Fibroblast of skin of right quadriceps (primary cell): ENCODE measurements around the gene RAB3GAP1.
A peak's percentile ranks its signal among the peaks of the same experiment; 100 is the strongest.
"Not testable (repeated sequence)": the region's sequence is repeated elsewhere in the genome, so short reads cannot be mapped to it uniquely, and the experiment has no call there.

Experiments used
- DNase-seq: peaks from one replicate; pipeline ENCODE4 v3.0.0-alpha.2; 2013

The RAB3GAP1 gene

DNA sequence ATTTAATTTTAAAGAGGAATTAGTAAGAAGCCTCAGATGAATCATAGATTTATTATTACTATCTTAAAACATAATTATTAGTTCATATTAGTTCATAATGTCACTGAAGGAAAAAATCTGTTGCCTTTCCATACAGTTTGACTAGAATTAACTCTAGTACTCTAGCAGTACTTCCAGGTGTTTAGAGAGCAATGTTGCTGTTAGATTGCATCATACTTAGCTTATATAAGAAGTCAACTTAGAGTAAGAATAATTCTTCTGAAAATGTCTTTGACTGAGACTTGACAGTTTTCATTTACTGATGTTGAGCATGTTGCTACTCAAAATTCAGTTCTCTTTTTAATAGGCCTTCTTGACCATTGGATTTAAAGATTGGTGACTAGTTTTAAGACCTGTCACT, 4.7 kb downstream of the RAB3GAP1 start:
- DNase-seq, result peak; percentile 12

DNA sequence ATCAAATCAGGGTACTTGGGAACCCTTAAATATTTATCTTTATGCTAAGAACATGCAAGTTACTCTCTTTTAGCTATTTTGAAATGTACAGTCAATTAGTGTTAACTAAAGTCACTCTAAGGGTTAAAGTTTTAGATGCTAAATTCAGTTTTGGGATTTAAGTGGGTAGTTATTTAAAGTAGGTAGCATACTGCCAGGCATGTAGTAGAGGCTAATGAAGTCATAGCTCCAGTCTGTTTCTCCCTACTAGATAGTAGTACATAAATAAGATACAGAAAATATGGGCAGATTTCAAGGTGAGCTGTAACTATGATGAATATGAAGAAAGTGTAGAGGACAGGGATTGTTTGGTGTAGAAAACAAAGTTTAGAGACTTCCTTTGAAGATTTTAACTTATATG, 7.5 kb downstream of the RAB3GAP1 start:
- DNase-seq, result no peak

DNA sequence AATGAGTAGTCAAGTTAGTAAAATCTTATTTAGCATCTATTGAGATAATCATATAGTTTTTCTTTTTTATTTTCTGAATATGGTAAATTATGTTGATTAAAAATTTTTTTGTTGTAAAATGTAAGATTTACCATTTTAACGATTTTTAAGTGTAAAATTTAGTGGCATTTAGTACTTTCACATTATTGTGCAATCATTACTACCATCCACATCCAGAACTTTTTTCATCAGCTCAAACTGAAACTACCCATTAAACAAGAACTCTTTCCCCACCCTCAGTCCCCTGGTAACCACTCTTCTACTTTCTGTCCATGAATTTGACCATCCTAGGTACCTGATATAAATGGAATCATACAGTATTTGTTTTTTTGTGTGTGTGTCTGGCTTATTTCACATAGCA, 11.1 kb downstream of the RAB3GAP1 start:
- DNase-seq, result no peak

DNA sequence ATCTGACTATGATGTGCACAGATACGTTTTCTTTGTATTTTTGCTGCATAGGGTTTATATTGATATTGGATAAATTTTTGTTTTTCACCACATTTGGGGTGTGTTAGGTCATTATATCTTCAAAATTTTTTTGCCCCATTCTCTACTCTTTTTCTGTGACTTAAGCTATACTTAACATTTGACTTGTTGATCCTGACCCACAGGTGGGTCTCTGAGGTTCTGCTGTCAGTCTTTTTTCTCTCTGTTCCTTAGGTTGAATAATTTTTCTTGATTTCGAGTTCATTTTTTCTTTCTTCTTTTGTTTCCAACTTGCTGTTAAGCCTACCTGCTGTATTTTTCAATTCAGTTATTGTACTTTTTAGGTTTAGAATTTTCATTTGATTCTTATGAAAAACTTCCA, 12.1 kb downstream of the RAB3GAP1 start:
- DNase-seq, result no peak

DNA sequence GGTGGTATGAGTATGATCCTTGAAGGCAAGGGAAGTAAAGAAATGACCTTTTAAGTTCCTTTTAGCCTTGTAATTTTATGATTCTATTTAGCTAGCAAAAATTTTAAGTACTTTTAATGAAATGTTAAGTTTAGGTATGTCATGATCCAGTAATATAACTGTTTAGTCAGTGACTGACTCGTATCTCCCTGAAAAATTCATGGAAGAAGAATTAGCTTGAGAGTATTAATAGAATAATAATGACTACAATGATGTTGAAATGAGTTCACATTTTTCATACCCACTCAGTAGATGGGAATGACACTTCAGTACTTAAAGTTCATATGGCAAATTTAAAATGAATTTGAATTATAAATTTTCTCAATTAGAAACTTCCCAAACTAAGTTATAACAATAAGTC, 14.6 kb downstream of the RAB3GAP1 start:
- DNase-seq, result peak; percentile 34

DNA sequence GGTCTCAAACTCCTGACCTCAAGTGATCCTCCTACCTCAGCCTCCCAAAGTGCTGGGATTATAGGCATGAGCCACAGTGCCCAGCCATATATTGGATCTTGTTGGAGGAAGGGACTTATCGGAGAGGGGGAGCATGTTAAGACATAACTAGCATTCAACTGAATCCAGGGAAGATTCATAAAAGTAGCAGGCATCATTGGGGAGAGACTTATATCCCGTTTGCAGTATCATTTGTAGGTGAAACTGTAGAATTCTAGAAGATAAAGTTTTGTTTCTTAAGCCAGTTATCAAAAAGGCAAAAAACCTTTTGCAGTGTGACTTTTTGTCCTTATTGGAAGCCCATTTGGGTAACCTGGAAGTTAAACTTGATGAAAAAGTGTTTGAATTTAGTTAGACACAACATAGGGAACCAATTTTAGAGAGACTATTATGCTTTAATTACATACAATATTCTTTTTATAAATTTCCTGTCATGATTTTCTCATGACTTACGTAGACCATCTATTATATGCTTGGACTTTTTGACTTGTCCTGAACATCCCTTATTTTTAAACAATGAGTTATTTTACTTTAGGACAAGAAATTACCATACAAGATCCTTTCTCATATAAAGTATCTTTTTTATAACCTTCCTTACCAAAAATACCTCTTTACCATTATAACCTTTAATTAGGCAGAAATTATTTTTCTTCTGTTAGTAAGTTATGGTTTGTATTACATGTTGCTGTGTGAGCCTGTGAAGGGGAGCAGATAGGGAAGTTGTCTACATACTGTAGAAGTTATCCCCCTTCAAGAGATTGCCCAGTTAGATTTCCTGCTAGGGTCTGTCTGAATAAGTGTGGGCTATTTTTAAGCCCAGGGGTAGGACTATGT, 20.3 kb downstream of the RAB3GAP1 start:
- peak; percentile 21 for DNase-seq

DNA sequence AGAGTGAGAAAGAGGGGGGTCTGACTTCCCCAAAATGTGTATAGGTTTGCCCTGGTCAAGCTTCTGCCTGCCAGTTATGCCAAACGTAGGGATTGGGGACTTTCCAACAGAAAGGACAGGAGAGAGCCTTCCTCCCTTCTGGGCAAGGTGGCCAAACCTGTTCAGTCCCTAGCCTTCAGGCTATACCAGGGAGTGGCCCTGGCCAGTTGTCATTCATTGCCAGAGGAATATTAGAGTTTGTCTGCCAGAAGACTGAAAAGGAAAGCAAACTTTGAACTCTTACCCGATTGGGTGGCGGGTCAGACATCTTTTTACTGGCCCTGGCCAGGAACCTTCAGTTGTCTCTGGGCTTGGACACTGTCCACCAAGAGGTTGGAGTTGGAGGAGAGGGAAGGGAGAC, 22.1 kb downstream of the RAB3GAP1 start:
- DNase-seq, result no peak

DNA sequence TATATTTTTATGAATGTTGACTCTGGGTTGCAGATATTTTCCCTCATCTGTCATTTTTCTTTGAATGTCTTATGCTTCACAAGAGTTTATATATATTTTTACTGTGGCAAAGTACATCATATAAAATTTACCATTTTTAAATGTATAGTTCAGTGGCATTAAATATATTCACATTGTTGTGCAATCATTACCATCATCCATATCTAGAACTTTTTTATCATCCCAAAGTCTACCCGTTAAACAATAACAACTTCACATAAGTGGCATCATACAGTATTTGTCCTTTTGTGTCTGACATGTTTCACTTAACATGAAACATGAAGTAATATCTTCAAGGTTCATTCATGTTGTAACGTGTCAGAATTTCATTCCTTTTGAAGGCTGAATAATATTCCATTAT, 24.5 kb downstream of the RAB3GAP1 start:
- DNase-seq, result no peak

DNA sequence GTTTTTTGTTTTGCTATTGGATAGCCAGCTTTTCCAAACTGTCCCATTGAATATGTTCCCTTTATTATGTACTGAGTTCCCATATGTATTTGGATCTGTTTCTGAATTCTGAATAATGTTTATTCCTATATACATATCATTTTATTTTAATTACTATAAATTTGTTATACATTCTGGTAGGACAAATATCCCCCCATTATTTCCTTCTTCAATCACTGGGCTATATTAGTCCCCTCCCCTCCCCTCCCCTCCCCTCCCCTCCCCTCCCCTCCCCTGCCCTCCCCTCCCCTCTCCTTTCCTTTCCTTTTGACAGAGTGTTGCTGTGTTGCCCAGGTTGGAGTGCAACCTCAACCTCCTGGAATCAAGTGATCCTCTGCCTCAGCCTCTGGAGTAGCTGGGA, 26.3 kb downstream of the RAB3GAP1 start:
- no peak for DNase-seq

DNA sequence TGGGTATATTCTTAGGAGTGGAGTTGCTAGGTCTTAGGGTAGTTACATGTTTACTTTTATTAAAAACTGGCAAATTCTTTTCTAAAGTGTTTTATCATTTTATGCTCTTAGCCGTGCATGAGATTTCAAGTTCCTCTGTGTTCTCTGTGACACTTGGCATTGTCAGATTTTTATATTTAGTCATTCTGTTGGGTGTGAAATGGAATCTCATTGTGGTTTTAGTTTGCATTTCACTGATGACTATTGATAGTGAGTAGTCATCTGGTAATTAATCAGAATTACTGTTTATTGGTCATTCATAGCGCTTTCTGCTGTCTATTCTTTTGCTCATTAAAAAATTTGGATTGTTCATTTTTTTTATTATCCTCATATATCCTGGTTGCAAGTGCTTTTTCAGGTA, 34.1 kb downstream of the RAB3GAP1 start:
- peak; percentile 13 for DNase-seq

DNA sequence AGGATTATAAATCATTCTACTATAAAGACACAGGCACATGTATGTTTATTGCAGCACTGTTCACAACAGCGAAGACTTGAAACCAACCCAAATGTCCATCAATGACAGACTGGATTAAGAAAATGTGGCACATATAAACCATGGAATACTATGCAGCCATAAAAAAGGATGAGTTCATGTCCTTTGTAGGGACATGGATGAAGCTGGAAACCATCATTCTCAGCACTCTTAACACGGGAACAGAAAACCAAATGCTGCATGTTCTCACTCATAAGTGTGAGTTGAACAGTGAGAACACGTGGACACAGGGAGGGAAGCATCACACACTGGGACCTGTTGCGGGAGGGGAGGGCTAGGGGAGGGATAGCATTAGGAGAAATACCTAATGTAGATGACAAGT, 37.5 kb downstream of the RAB3GAP1 start:
- DNase-seq, result not testable (repeated sequence)

DNA sequence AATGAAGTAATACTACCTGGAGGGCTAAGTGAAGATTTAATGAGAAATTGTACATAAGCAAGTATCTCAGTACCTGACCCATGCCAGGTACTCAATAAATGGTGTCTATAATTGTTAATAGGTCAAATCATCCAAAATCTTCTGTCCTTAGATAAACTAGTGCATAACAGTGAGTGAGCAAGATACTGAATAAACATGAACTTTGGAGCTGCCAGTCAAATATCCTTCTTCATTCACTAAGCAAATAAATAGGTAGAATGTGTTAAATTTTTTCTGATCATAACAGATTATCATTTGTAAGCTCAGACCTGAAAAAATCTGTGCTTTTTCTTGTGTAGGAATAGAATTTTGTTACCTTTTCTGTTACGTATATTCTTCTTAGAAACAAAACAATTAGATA, 39.6 kb downstream of the RAB3GAP1 start:
- DNase-seq, result no peak

DNA sequence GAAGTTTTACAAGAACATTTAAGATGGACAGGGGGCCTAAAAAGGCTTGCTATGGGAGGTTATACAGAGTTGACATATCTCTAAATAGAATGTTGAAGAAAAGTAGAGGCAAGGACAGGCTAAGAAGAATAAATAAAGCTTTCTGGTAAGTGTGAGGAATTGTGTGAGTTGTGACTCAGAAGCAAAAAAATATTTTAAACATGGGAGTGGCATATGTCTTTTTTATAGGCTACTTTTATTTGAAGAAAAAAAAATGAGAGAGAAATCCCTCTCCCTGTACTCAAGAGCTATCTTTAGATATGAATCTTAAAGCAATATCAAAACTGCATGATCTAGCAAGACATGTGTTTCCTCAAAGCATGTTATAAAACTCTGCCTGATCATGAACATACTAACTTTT, 41.1 kb downstream of the RAB3GAP1 start:
- DNase-seq, result no peak

DNA sequence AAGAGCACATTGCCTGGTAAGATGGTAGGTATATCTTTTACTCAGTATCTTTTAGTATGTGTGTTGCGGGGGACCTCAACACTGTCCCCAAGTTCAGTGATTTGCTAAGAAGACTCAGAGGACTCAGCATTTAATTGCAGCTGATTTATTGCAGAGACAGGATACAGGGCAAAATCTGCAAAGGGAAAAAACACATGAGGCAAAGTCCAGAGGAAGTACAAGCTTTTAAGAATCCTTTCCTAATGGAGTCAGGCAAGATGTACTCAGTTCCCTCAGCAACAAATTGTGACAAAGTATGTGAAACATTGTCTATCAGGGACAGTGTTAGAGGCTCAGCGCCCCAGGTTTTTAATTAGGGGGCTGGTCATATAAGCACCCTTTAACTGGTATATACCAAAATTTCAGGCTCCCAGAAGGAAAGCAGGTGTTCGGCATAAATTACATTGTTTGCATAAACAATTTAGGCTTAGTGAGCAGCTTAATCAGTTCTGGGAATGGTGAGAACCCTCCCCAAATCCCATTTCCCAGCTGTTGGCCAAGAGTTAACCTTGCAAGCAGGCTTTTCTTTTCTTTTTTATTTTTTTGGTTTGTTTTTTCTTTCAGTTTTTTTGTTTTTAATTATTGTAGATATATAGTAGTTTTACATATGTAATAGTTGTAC, 41.7 kb downstream of the RAB3GAP1 start:
- no peak for DNase-seq

DNA sequence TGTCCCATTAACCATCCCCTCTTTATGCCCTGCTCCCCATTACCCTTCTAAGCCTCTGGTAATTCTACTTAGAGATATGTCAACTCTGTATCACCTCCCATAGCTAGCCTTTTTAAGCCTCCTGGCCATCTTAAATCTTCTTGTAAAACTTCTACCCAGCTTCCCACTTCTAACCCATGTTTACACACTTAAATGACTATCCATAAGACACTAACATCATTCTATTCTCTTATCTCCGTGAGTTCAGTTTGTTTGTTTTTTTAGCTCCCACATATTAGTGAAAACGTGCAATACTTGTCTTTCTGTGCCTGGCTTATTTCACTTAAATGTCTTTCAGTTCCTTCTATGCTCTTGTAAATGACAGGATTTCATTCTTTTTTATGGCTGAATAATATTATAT, 42.4 kb downstream of the RAB3GAP1 start:
- DNase-seq, result no peak

DNA sequence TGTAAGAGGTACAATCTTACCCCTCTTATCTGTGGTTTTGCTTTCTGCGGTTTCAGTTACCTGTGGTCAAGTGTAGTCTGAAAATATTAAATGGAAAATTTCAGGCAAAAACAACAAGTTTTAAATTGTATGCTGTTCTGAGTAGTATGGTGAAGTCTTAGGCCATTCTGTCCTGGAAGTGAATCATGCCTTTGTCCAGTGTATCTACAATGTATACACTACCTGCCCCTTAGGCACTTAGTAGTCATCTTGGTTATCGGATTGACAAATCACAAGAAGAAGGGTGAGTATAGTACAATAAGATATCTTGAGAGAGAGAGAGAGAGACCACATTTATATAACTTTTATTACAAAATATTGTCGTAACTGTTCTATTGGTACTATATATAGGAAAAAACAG, 43.5 kb downstream of the RAB3GAP1 start:
- DNase-seq, result no peak

DNA sequence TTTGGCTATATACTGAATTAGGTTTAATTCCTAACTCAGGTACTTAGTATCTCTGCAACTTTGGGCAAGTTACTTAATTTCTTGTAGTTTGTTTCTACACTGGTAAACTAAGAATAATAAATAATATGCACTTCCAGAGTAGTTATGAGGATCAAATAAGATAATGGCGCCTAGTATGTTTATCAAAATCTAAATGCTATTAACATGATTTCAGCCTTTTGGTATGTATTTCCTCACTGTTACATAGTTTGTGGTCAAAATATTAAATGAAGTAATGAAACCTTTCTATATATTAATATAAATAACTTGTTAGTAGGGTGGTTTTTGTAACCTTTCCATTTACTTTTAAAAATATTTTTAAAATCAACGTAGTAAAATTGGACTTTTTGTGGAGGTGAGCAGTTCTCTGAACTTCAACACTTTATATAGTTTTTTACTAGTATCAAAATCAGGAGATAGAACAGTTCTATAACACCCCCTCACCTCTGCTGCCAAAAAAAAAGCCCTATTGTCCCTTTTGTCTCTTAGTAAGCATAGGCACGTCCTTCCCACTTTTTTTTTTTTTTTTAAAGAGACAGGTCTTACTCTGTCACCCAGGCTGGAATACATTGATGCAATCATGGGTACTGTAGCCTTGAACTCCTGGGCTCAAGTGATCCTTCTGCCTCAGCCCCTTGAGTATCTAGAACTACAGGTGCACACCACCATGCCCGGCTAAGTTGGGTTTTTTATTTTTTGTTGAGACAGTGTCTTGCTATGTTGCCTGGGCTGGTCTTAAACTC, 44.8 kb downstream of the RAB3GAP1 start:
- DNase-seq, result peak; percentile 4

DNA sequence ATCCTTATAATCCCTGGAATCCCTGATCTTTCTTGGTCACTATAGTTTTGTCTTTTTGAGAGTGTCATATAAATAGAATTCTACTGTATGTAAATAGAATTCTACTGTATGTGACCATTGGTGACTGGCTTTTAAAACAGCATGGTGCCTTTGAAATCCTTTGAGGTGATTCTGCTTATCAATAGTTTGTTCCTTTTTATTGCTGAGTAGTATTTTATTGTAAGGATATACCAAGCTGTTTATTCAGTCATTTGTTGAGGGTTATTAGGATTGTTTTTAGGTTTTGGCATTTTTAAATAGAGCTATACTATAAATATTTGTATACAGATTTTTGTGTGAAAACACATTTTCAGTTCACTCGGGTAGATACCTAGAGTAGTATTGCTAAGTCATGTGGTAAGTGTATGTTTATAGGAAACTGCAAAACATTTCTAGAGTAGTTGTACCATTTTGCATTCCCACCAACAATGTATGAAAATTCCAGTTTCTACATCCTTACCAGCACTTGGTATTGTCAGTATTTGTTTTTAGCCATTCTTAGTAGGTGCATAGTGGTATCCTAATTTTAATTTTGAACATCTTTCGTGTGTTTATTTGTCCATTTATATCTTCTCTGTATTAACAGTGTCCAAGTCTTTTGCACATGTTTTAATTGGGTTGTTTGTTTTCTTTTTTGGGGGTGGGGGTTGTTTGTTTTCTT, 45.6 kb downstream of the RAB3GAP1 start:
- no peak for DNase-seq

DNA sequence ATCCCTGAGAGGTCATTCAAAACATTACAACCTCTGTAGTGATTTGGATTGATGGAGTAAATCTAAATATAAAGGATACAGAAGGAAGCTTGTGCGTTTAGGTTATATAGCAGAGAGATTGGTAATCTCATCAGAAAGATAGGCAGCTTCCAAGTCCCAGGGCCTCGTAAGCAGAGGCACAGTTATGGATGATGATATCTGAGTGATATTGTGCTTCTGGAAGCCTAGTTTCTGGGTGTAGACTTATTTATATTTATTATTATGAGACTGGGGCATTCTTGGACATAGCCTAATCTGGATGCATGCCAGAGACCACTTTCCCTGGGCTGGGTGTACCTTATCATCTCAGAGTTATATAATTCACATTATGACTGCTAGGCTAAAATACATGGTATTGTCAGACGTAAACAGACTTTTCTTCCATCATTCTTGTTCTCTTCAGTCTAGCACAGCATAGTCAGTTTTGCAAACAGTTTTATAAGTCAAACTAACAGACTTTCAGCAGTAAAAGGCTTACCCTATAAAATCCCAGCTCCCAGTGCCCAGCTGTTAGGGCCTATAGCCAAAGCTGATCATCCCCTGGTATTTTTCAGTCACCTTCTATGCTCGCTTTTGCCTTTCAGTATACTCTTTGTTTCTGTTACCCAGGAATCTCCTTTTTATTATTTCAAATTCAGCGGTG, 47.9 kb downstream of the RAB3GAP1 start:
- no peak for DNase-seq

DNA sequence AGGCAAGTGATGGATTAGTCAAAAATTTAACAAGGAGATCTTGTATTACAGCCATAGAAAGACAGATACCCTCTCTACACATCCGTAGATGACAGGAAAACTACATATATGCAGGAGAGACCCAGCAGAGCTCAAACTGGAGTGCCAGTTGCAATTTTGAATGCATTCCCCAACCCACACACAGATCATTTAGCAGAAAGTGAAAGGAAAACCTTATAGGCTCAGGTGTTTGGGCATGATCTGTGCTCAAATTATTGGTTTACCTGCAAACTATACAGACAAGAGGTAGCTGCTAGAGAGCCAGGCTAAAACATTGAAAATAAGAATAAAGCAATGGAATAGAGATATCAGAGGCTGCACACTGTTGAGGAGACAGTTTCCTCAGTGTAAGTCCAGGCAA, 51.8 kb downstream of the RAB3GAP1 start:
- DNase-seq, result no peak

DNA sequence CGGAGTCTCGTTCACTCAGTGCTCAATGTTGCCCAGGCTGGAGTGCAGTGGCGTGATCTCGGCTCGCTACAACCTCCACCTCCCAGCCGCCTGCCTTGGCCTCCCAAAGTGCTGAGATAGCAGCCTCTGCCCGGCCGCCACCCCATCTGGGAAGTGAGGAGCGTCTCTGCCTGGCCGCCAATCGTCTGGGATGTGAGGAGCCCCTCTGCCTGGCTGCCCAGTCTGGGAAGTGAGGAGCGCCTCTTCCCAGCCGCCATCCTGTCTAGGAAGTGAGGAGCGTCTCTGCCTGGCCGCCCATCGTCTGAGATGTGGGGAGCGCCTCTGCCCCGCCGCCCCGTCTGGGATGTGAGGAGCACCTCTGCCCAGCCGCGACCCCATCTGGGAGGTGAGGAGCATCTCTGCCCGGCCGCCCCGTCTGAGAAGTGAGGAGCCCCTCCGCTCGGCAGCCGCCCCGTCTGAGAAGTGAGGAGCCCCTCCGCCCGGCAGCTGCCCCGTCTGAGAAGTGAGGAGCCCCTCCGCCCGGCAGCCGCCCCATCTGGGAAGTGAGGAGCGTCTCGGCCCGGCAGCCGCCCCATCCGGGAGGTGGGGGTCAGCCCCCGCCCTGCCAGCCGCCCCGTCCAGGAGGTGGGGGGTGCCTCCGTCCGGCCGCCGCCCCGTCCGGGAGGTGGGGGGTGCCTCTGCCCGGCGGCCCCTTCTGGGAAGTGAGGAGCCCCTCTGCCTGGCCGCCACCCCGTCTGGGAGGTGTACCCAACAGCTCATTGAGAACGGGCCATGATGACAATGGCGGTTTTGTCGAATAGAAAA, 53.6 kb downstream of the RAB3GAP1 start:
- not testable (repeated sequence) for DNase-seq

DNA sequence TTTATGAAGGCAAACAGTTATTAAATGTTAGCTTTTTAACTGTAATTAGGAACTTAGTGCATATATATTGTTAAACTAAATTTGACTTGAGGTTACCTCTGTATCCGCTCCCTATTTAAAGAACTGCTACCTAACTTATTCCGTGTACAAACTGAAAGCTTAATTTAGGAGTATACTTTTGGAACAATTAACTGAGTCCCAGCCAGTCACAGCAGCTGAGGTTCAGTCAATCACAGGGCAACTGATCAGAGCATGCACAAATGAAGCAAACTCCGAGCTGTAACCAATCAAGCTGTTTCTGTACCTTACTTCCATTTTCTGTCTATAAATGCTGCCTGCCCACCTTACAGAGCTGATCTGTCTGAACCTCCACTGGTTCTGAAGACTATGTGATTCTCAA, 61.2 kb downstream of the RAB3GAP1 start:
- DNase-seq, result no peak
